ENCODE data around the gene SLC28A1.

Gene SLC28A1

DNA sequence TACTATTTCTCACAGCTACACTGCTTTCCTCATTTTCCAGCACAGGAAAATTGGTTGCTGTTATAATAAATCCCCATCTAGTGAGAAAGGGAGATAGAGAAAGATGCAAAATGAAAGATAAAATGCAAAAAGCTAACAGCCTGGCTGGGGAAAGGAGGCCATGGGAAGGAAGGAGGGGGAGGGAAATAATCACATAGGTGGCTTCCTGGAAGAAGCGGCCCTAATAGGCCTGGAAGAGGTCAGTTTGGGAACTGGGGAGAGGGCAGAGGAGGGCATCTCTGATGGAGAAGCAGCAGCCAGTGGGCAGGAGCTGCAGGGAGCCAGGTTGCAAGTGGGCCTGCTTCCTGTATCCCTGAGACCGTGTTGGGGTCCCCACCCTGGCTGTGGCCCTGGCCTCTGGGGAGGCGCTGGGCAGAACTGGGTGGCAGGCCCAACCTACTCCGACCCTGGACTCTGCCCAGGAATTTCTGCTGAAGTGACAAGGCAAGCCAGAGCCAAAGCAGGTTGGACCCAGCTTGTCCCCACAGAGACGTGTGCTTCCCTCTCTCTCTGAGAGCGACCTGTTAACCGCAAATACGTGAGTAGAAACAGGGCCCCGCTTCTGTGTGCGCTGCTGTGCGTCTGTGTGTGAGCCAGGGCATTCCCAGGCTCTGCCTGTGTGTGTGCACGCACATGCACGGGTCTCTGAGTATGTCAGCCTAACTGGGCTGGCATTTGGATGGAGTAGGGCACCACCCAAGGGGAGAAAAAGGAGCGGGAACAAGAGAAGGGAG, 1.9 kb downstream of the SLC28A1 start:
- TF ChIP-seq EZH2 (IDR thresholded peaks at IDR 0.05) (no peak), POLR2AphosphoS5 (IDR thresholded peaks at IDR 0.05; ENCODE audit: borderline replicate concordance, low read depth, low read length) (no peak), FOXP2 (optimal IDR thresholded peaks at IDR 0.05; ENCODE audit: control extremely low read depth, extremely low read length, insufficient read depth) (no peak)
- no peak overlapping the region for H3K4me3 ChIP-seq
- no peak overlapping the region for H3K27ac ChIP-seq
- no peak overlapping the region for H3K9ac ChIP-seq (ENCODE audit: insufficient read length)
- DNase-seq (ENCODE audit: low read depth, low spot score), result no peak
- H3K36me3 ChIP-seq (ENCODE audit: insufficient read depth, low read length), result no peaks in the 10 kb centered on the region
- H3K9me3 ChIP-seq (ENCODE audit: low read depth, low read length), result no peaks in the 10 kb centered on the region

DNA sequence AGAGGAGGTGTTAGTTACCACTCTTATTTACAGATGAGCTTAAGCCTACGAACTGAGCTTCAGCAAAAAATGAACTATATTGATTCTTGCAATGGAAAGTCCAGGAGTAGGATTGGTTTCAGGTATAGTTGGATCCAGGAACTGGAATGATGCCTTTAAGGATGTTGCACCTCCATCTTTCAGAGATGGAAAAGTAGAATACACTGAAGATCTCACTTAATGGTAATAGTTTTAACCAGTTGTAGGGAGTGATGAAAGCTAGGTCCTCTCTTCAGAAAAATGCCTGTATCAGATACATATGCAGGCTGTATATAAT, 2.5 kb downstream of the SLC28A1 start:
- no peak for DNase-seq (ENCODE audit: low read depth, low spot score)
- no peak overlapping the region for H3K4me3 ChIP-seq
- H3K36me3 ChIP-seq (ENCODE audit: insufficient read depth, low read length), result no peaks in the 10 kb centered on the region
- TF ChIP-seq FOXP2 (optimal IDR thresholded peaks at IDR 0.05; ENCODE audit: control extremely low read depth, extremely low read length, insufficient read depth) (no peak), EZH2 (IDR thresholded peaks at IDR 0.05) (no peak), POLR2AphosphoS5 (IDR thresholded peaks at IDR 0.05; ENCODE audit: borderline replicate concordance, low read depth, low read length) (no peak)
- no peak overlapping the region for H3K9ac ChIP-seq (ENCODE audit: insufficient read length)
- H3K9me3 ChIP-seq (ENCODE audit: low read depth, low read length), result no peaks in the 10 kb centered on the region
- no peak overlapping the region for H3K27ac ChIP-seq

DNA sequence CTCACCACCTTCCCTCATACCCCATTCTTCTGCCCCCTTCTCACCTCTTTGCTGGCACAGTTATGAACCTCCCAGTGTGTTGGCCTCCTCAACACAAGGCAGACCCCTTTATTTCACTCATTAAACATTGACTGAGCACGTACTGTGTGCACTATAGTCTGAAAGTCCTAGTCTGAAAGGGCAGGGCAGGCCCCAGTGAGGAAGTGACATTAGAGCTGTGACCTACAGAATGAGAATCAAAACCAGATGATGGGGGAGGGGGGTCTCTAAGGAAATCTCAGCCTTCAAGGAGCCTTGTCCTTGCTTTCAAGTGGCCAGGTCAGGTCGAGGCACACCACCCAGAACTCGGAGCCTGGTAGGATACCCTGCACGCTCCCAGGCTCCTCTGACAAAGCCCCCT, 3.5 kb downstream of the SLC28A1 start:
- Histone ChIP-seq H3K4me3 (no peak overlapping the region), H3K9me3 (ENCODE audit: low read depth, low read length) (no peaks in the 10 kb centered on the region), H3K36me3 (ENCODE audit: insufficient read depth, low read length) (no peaks in the 10 kb centered on the region), H3K27ac (no peak overlapping the region), H3K9ac (ENCODE audit: insufficient read length) (no peak overlapping the region)
- no peak for TF ChIP-seq POLR2AphosphoS5 (IDR thresholded peaks at IDR 0.05; ENCODE audit: borderline replicate concordance, low read depth, low read length)
- TF ChIP-seq EZH2 (IDR thresholded peaks at IDR 0.05), result no peak
- no peak for TF ChIP-seq FOXP2 (optimal IDR thresholded peaks at IDR 0.05; ENCODE audit: control extremely low read depth, extremely low read length, insufficient read depth)
- DNase-seq (ENCODE audit: low read depth, low spot score), result no peak

DNA sequence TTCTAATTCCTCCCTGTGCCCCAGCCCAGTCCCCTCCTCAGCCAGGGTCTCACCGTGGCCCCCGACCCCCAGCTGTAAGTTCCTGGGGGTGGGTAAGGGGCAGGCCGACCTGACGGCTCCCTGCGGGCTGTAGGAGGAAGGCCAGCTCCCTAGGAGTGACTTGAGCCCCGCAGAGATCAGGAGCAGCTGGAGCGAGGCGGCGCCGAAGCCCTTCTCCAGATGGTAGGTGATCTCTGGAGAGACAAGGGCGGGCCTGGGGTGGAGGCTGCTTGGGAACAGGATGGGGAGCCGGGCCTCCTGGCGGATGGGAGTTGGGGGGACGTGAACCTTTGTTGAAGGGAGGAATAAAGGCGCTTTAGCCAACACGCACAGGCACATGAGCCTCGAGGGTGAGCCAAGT, 4.2 kb downstream of the SLC28A1 start:
- Histone ChIP-seq H3K4me3 (no peak overlapping the region), H3K36me3 (ENCODE audit: insufficient read depth, low read length) (no peaks in the 10 kb centered on the region), H3K9me3 (ENCODE audit: low read depth, low read length) (no peaks in the 10 kb centered on the region), H3K27ac (no peak overlapping the region), H3K9ac (ENCODE audit: insufficient read length) (no peak overlapping the region)
- TF ChIP-seq FOXP2 (optimal IDR thresholded peaks at IDR 0.05; ENCODE audit: control extremely low read depth, extremely low read length, insufficient read depth) (no peak), EZH2 (IDR thresholded peaks at IDR 0.05) (no peak), POLR2AphosphoS5 (IDR thresholded peaks at IDR 0.05; ENCODE audit: borderline replicate concordance, low read depth, low read length) (no peak)
- no peak for DNase-seq (ENCODE audit: low read depth, low spot score)

DNA sequence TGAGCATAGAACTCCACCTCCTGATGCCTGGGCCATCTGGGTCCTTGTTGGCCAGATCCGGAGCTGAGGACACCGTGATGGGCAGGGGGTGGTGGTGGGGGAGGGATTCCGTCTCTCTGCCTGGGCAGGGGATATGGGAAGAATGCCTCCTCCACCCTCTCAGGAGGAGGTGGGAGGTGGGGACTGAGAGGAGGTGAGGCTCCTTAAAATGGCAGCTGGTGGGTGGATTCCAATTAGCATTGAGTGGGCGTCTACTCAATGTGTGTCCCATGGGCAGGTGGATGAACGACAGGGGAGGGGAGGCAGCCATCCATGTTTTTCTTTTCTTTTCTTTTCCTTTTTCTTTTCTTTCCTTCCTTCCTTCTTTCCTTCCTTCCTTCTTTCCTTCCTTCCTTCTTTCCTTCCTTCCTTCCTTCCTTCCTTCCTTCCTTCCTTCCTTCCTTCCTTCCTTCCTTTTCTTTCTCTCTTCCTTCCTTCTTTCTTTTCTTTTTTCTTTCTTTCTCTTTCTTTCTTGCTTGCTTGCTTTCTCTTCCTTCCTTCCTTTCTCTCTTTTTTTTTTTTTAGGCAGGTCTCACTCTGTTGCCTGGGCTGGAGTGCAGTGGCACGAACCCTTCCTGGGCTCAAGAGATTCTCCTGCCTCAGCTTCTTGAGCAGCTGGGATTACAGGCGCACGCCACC, 5.0 kb downstream of the SLC28A1 start:
- H3K36me3 ChIP-seq (ENCODE audit: insufficient read depth, low read length), result no peaks in the 10 kb centered on the region
- H3K4me3 ChIP-seq, result no peak overlapping the region
- no peak overlapping the region for H3K9ac ChIP-seq (ENCODE audit: insufficient read length)
- H3K9me3 ChIP-seq (ENCODE audit: low read depth, low read length), result no peaks in the 10 kb centered on the region
- DNase-seq (ENCODE audit: low read depth, low spot score), result no peak
- H3K27ac ChIP-seq, result no peak overlapping the region
- TF ChIP-seq EZH2 (IDR thresholded peaks at IDR 0.05) (no peak), POLR2AphosphoS5 (IDR thresholded peaks at IDR 0.05; ENCODE audit: borderline replicate concordance, low read depth, low read length) (no peak), FOXP2 (optimal IDR thresholded peaks at IDR 0.05; ENCODE audit: control extremely low read depth, extremely low read length, insufficient read depth) (no peak)

DNA sequence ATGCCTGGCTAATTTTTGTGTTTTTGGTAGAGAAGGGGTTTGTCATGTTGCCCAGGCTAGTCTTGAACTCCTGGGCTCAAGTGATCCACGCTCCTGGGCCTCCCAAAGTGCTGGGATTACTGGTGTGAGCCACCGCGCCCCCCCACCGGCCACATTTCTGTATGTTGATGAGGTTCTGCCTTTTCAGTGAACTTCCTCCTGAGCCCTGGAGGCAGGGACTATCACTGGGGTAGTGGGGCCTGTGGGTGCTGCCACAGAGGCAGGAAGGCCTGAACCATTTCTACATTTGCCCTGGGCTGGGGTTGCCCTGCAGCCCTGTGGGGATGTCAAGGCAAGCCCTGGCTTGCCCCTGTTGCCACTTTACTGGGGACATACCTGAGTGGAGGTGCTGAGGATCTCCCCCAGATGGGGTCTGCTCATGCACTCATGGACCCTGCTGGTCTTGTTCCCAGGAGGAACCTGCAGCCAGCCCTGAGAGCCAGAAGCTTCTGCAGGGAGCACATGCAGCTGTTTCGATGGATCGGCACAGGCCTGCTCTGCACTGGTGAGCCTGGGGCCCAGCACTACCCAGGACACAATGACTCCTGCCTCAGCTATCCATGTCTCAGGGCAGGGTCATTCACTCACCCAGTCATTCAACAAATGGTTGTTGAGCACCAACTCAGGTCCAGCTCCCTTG, 5.7 kb downstream of the SLC28A1 start:
- TF ChIP-seq EZH2 (IDR thresholded peaks at IDR 0.05), result no peak
- no peak for TF ChIP-seq POLR2AphosphoS5 (IDR thresholded peaks at IDR 0.05; ENCODE audit: borderline replicate concordance, low read depth, low read length)
- no peak for TF ChIP-seq FOXP2 (optimal IDR thresholded peaks at IDR 0.05; ENCODE audit: control extremely low read depth, extremely low read length, insufficient read depth)
- Histone ChIP-seq H3K27ac (no peak overlapping the region), H3K9ac (ENCODE audit: insufficient read length) (no peak overlapping the region), H3K9me3 (ENCODE audit: low read depth, low read length) (no peaks in the 10 kb centered on the region), H3K4me3 (no peak overlapping the region), H3K36me3 (ENCODE audit: insufficient read depth, low read length) (no peaks in the 10 kb centered on the region)
- no peak for DNase-seq (ENCODE audit: low read depth, low spot score)

DNA sequence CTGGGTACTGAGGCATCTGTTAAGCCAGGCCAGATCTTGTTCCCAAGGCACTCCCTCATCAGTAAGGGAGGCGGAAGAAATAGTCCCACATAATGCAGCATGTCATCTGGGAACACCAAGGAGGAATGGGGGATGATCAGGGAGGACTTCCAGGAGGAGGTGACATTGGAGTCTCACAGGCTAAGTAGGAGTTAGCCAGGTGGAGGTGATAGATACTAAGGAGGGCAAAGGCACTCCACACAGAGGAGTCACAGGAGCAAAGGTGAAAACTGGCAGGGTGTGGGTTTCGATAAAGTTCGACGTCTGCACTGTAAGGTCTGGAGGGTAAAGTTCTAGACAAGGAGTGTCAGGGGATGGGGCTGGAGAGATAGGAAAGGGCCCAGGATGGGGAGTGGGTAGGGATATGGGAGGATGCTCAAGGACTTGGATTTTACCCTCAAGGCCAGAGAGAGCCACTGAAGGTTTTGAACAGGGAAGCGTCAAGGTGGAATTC, 6.3 kb downstream of the SLC28A1 start:
- no peak for DNase-seq (ENCODE audit: low read depth, low spot score)
- TF ChIP-seq POLR2AphosphoS5 (IDR thresholded peaks at IDR 0.05; ENCODE audit: borderline replicate concordance, low read depth, low read length) (no peak), EZH2 (IDR thresholded peaks at IDR 0.05) (no peak), FOXP2 (optimal IDR thresholded peaks at IDR 0.05; ENCODE audit: control extremely low read depth, extremely low read length, insufficient read depth) (no peak)

DNA sequence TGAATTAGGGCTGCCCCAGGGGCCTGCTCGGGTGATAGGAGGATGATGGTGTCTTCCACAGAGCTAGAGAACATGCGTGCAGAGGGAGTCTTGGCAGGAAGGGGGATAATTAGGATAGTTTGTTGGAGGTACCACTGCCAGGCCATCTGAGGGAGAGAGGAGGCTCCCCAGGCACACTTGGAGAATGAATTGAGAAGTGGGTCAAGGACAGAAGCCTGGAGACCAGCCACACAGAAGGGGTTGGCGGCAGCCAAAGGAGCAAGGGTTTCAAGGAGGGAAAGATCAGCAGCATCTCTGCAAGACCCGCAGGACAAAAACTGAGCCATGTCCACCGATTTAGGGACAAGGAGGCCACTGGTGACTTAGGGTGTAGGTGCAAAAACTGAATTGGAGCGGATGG, 6.9 kb downstream of the SLC28A1 start:
- Histone ChIP-seq H3K4me3 (no peak overlapping the region), H3K9ac (ENCODE audit: insufficient read length) (no peak overlapping the region), H3K36me3 (ENCODE audit: insufficient read depth, low read length) (no peaks in the 10 kb centered on the region), H3K9me3 (ENCODE audit: low read depth, low read length) (no peaks in the 10 kb centered on the region), H3K27ac (no peak overlapping the region)
- DNase-seq (ENCODE audit: low read depth, low spot score), result no peak
- no peak for TF ChIP-seq EZH2 (IDR thresholded peaks at IDR 0.05)
- no peak for TF ChIP-seq FOXP2 (optimal IDR thresholded peaks at IDR 0.05; ENCODE audit: control extremely low read depth, extremely low read length, insufficient read depth)
- TF ChIP-seq POLR2AphosphoS5 (IDR thresholded peaks at IDR 0.05; ENCODE audit: borderline replicate concordance, low read depth, low read length), result no peak

More for the DNA sequence above, 6.3 kb downstream of the SLC28A1 start:
- Histone ChIP-seq H3K27ac (no peak overlapping the region), H3K36me3 (ENCODE audit: insufficient read depth, low read length) (no peaks in the 10 kb centered on the region), H3K9me3 (ENCODE audit: low read depth, low read length) (no peaks in the 10 kb centered on the region), H3K9ac (ENCODE audit: insufficient read length) (no peak overlapping the region), H3K4me3 (no peak overlapping the region)

All from SK-N-MC (cell line).